H1 (cell line): Measurements from ENCODE around the gene DPEP3. TPM values are rescaled to one million over a fixed set of nuclear protein-coding genes. Genes with fewer than 3 reads are reported as not detected.

Experiments used
- CBX8 ChIP-seq: fragments of 300-800, 300-1000 bp; sonication (generic); IDR thresholded peaks from 2 replicates; pipeline ENCODE4 v1.7.1; 2016; ENCODE audit warnings: low read depth, low read length, borderline replicate concordance
- SP2 ChIP-seq: IDR thresholded peaks from 2 replicates; pipeline ENCODE4 v1.6.1; 2012; ENCODE audit warnings: mild to moderate bottlenecking, low read length, inconsistent platforms
- polyA plus RNA-seq, 7 experiments: library from polyadenylated mRNA; depleted of rRNA in 3 of 7; stranded (reverse) in 5 of 7; unstranded in 2 of 7; fragments of >200 nt in 5 of 7; fragments of 200-250 nt in 2 of 7; gene quantifications; 1 replicate in 5 of 7; 2 replicates in 1 of 7; 4 replicates in 1 of 7; pipeline versions ENCODE4 v1.2.1 to v1.2.3, GENCODE V29; 2011 to 2013; ENCODE audit warnings: missing spikeins in 2 of 7, mixed read lengths in 2 of 7
- total RNA-seq: library from RNA; stranded (reverse); fragmentation: NEBNext Ultra II Directional; extraction: Animal tissue kit (Norgen Biotek cat#: 25700); gene quantifications from 2 replicates; pipeline ENCODE4 v1.2.1, GENCODE V29; 2021

The DPEP3 gene
- total and polyA plus RNA-seq, 2 of the 8 experiments (the other 6 are each of a cell fraction or from before 2014, with no cell fraction given) = 6.5 to 9.9 TPM

- no peak for TF ChIP-seq SP2
- TF ChIP-seq CBX8 = no peak
These were observed 18.7 kb downstream of the DPEP3 start (continued) for GRCh38 chr16:67961551-67961957.
